MCF 10A (cell line): ENCODE measurements around the gene ITPRIPL1. TPM values are rescaled to one million over a fixed set of nuclear protein-coding genes. Genes with fewer than 3 reads are reported as not detected.

Experiments used
- BruUV-seq: library from RNA; stranded (reverse); fragments of 400-500 nt; replicated peaks from 2 replicates; lab custom pipeline; 2021; lab: Mats Ljungman, UMichigan
- CTCF ChIA-PET: fragments of 300-600 bp; sonication (Branson Sonifier 250); formaldehyde crosslinking; extraction: SDS; loops from one replicate; lab custom pipeline; 2021; ENCODE audit warnings: antibody characterized with exemption, inconsistent platforms; lab: Yijun Ruan, JAX
- POLR2A ChIA-PET: fragments of 300-600, 350-650 bp; sonication (Branson Sonifier 250); formaldehyde crosslinking; extraction: SDS; loops from one replicate; lab custom pipeline; 2020; ENCODE audit warnings: antibody characterized with exemption, inconsistent platforms; lab: Yijun Ruan, JAX
- DNase-seq: peaks from one replicate; pipeline ENCODE4 v3.0.0-alpha.2; 2018; ENCODE audit not compliant: unreplicated experiment
- H3K27ac Mint-ChIP-seq: one replicate; pipeline ENCODE4 v1.8.0; 2022; ENCODE audit warnings: mild to moderate bottlenecking, low read depth, mixed read lengths; ENCODE audit not compliant: unreplicated experiment
- H3K27me3 Mint-ChIP-seq: one replicate; pipeline ENCODE4 v1.8.0; 2022; ENCODE audit warnings: mixed read lengths; ENCODE audit not compliant: insufficient read depth, unreplicated experiment
- H3K36me3 Mint-ChIP-seq: one replicate; pipeline ENCODE4 v1.8.0; 2022; ENCODE audit warnings: mild to moderate bottlenecking, moderate library complexity, mixed read lengths; ENCODE audit not compliant: insufficient read depth, unreplicated experiment
- H3K4me1 Mint-ChIP-seq: one replicate; pipeline ENCODE4 v1.8.0; 2022; ENCODE audit warnings: mixed read lengths; ENCODE audit not compliant: insufficient read depth, unreplicated experiment
- H3K4me3 Mint-ChIP-seq: one replicate; pipeline ENCODE4 v1.8.0; 2022; ENCODE audit warnings: mild to moderate bottlenecking, moderate library complexity, mixed read lengths; ENCODE audit not compliant: unreplicated experiment
- H3K9me3 Mint-ChIP-seq: one replicate; pipeline ENCODE4 v1.8.0; 2022; ENCODE audit warnings: mixed read lengths; ENCODE audit not compliant: unreplicated experiment
- intact Hi-C: fragments of 100-400 bp; cut with micrococcal nuclease; formaldehyde crosslinking; loops from 2 replicates; pipeline ENCODE4 v1.14.1; 2022
- total RNA-seq: library from RNA; stranded (reverse); gene quantifications from 2 replicates; pipeline ENCODE4 v1.2.3, GENCODE V29; 2022
- TF ChIP-seq, protein P1 (sequence below): fragments of 200-600 bp; IDR thresholded peaks from one replicate; pipeline ENCODE4 v1.8.0; 2022; ENCODE audit warnings: antibody characterized with exemption, mild to moderate bottlenecking; ENCODE audit not compliant: unreplicated experiment

ITPRIPL1 gene
- total RNA-seq, 1 experiment from 2014 or later = not detected

DNA sequence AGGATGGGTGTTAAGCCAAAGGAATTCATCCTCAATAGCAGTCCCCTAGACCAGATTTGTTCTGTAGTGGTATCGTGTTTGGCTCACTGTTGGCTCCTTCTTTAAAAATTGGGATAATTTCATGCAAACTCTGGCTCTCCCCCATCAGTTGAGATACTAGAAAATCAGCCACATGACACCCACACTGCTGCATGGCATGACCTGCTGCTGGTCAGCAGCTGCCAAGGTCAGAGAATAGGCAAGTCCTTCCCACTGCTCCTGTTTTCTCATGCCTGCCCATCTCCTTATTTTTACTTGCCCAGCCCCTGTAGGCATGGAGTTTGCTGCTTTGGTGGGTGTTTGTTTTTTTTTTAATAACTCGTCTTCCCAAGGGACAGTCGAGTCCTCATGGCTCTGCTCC is 18.7 kb upstream of the ITPRIPL1 start:
- DNase-seq = no peak
- Mint-ChIP-seq H3K4me3 (peak overlapping the region; percentile 95), H3K9me3 (no peaks in the 10 kb centered on the region), H3K27ac (peak overlapping the region; percentile 96), H3K36me3 (peaks cover 44% of the 10 kb centered on the region), H3K4me1 (peaks cover 25% of the 10 kb centered on the region), H3K27me3 (no peaks in the 10 kb centered on the region)
- intact Hi-C loops = no loop called here
- POLR2A ChIA-PET = interaction anchor here (0.6 to 5.0 kb wide), 15 partner anchors 10 to 229 kb away, joined by 3 to 78 read pairs (median 8); partner anchors contain the start of genes CIAO1 and NCAPH
- BruUV-seq = no TSS peak
- TF ChIP-seq, protein P1, sequence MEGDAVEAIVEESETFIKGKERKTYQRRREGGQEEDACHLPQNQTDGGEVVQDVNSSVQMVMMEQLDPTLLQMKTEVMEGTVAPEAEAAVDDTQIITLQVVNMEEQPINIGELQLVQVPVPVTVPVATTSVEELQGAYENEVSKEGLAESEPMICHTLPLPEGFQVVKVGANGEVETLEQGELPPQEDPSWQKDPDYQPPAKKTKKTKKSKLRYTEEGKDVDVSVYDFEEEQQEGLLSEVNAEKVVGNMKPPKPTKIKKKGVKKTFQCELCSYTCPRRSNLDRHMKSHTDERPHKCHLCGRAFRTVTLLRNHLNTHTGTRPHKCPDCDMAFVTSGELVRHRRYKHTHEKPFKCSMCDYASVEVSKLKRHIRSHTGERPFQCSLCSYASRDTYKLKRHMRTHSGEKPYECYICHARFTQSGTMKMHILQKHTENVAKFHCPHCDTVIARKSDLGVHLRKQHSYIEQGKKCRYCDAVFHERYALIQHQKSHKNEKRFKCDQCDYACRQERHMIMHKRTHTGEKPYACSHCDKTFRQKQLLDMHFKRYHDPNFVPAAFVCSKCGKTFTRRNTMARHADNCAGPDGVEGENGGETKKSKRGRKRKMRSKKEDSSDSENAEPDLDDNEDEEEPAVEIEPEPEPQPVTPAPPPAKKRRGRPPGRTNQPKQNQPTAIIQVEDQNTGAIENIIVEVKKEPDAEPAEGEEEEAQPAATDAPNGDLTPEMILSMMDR = no peak
- CTCF ChIA-PET = interaction anchor here (0.6 to 2.1 kb wide), 7 partner anchors 14 to 1142 kb away, joined by 3 to 6 read pairs (median 3); no protein-coding TSS in a partner anchor

DNA sequence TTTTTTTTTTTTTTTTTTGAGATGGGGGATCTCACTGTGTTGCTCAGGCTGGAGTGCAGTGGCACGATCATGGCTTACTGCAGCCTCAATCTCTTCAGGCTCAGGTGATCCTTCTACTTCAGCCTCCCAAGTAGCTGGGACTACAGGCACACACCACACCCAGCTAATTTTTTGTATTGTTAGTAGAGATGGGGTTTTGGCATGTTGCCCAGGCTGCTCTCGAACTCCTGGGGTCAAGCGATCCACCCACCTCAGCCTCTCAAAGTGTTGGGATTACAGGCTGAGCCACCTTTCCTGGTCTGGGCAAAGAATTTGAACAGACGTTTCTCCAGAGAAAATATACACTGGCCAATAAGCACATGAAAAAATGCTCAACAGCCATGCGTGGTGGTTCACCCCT is 16.9 kb upstream of the ITPRIPL1 start:
- TF ChIP-seq, protein P1 = no peak
- Mint-ChIP-seq H3K27ac (peak overlapping the region; percentile 59), H3K4me1 (peaks cover 19% of the 10 kb centered on the region), H3K36me3 (peaks cover 25% of the 10 kb centered on the region), H3K4me3 (no peak overlapping the region), H3K27me3 (no peaks in the 10 kb centered on the region), H3K9me3 (no peaks in the 10 kb centered on the region)
- DNase-seq = no peak
- ChIA-PET POLR2A (interaction anchor here (0.6 to 5.0 kb wide), 4 partner anchors 13 to 246 kb away, joined by 3 to 78 read pairs (median 4); no protein-coding TSS in a partner anchor), CTCF (interaction anchor here (0.7 kb wide), 1 partner anchor 98 kb away, joined by 3 read pairs; no protein-coding TSS in a partner anchor)
- BruUV-seq = no TSS peak
- intact Hi-C loops = no loop called here

GRCh38 chr2:96315005-96315399 is 10.1 kb upstream of the ITPRIPL1 start:
- peaks cover 13% of the 10 kb centered on the region for H3K27me3 Mint-ChIP-seq
- intact Hi-C loops = no loop called here
- no TSS peak for BruUV-seq
- no peaks in the 10 kb centered on the region for H3K36me3 Mint-ChIP-seq
- H3K4me3 Mint-ChIP-seq = no peak overlapping the region
- POLR2A ChIA-PET = no interaction called here
- no peaks in the 10 kb centered on the region for H3K9me3 Mint-ChIP-seq
- TF ChIP-seq, protein P1 = no peak
- no peak overlapping the region for H3K27ac Mint-ChIP-seq
- H3K4me1 Mint-ChIP-seq = no peaks in the 10 kb centered on the region
- DNase-seq = no peak
- CTCF ChIA-PET = no interaction called here

- ChIA-PET POLR2A (interaction anchor here (1.4 kb wide), 1 partner anchor 10 kb away, joined by 5 read pairs; the partner anchor contains the start of gene SNRNP200), CTCF (no interaction called here)
- no TSS peak for BruUV-seq
- H3K36me3 Mint-ChIP-seq = no peaks in the 10 kb centered on the region
- peak; percentile 64 for DNase-seq
- H3K27me3 Mint-ChIP-seq = peaks cover 18% of the 10 kb centered on the region
- no peak overlapping the region for H3K4me3 Mint-ChIP-seq
- H3K9me3 Mint-ChIP-seq = no peaks in the 10 kb centered on the region
- peaks cover under 1% of the 10 kb centered on the region for H3K4me1 Mint-ChIP-seq
- H3K27ac Mint-ChIP-seq = no peak overlapping the region
- intact Hi-C loops = no loop called here
- TF ChIP-seq, protein P1 = no peak
Observed at GRCh38 chr2:96315400-96316071, 9.6 kb upstream of the ITPRIPL1 start.
